Adipocyte (in vitro differentiated cells): Measurements from ENCODE around the gene KCNJ13.
A peak's percentile ranks its signal among the peaks of the same experiment; 100 is the strongest.

Source experiments
- DNase-seq: peaks from one replicate; pipeline ENCODE4 v3.0.0-alpha.2; 2015; ENCODE audit warnings: low read depth
- H3K27me3 ChIP-seq: replicated peaks from 2 replicates; pipeline ENCODE4 v1.7.0; 2013; ENCODE audit warnings: mild to moderate bottlenecking, low read length, moderate library complexity; ENCODE audit not compliant: control insufficient read depth, insufficient read depth
- H3K36me3 ChIP-seq: 2 replicates; pipeline ENCODE4 v1.7.0; 2013; ENCODE audit warnings: low read length, mild to moderate bottlenecking, moderate library complexity; ENCODE audit not compliant: control insufficient read depth, insufficient read depth, severe bottlenecking
- H3K4me1 ChIP-seq: 2 replicates; pipeline ENCODE4 v1.7.0; 2013; ENCODE audit warnings: mild to moderate bottlenecking, low read length, moderate library complexity; ENCODE audit not compliant: control insufficient read depth, insufficient read depth
- H3K4me3 ChIP-seq: 2 replicates; pipeline ENCODE4 v1.7.0; 2013; ENCODE audit warnings: mild to moderate bottlenecking, low read length, moderate library complexity
- H3K9ac ChIP-seq: 2 replicates; pipeline ENCODE4 v1.7.0; 2013; ENCODE audit warnings: mild to moderate bottlenecking, low read length, moderate library complexity
- H3K9me3 ChIP-seq: 2 replicates; pipeline ENCODE4 v1.7.0; 2013; ENCODE audit warnings: mild to moderate bottlenecking, low read length, moderate library complexity; ENCODE audit not compliant: control insufficient read depth

Gene KCNJ13

DNA sequence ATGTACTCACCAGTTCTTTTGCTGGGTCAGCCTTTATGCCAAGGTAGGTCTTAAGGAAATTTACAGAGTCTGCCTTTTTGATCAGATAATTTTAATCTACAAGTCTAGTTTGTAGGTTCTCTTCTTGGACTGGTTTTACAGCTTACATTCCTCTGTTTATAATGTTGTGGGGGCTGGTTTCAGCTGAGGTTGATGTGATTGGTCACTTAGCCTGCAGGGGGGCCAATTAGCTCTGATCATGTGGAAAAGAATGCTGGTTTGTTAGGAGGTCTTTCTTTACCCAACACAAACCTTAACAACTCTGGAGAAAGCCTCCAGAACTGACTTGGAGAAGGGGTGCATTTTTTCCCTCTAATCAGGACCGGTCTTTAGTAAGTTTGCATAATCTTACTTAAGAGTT, at the start of gene KCNJ13:
Gene KCNJ13, minus strand, starts transcription at position 131 of the 400 bp plus-strand sequence. CDS start 5,203 bp downstream, outside the sequence.
- no peak within 1 kb of the TSS for H3K9ac ChIP-seq
- no peak within 1 kb of the TSS for H3K4me3 ChIP-seq
- no peak for DNase-seq
- H3K36me3 ChIP-seq = peaks cover 67% of the 10 kb centered on the region
- H3K27me3 ChIP-seq = no peaks in the 10 kb centered on the region
- H3K4me1 ChIP-seq = no peaks in the 10 kb centered on the region
- no peaks in the 10 kb centered on the region for H3K9me3 ChIP-seq

- H3K36me3 ChIP-seq = peaks cover 87% of the 10 kb centered on the region
- DNase-seq = no peak
- H3K4me1 ChIP-seq = no peaks in the 10 kb centered on the region
- H3K4me3 ChIP-seq = no peak overlapping the region
- H3K27me3 ChIP-seq = no peaks in the 10 kb centered on the region
- no peak overlapping the region for H3K9ac ChIP-seq
- H3K9me3 ChIP-seq = no peaks in the 10 kb centered on the region
Observed at GRCh38 chr2:232817756-232818155, 41.4 kb upstream of the KCNJ13 start.

GRCh38 chr2:232816657-232817056, 40.3 kb upstream of the KCNJ13 start:
- H3K4me3 ChIP-seq = no peak overlapping the region
- DNase-seq = no peak
- H3K27me3 ChIP-seq = no peaks in the 10 kb centered on the region
- peaks cover 92% of the 10 kb centered on the region for H3K36me3 ChIP-seq
- H3K9ac ChIP-seq = no peak overlapping the region
- no peaks in the 10 kb centered on the region for H3K9me3 ChIP-seq
- H3K4me1 ChIP-seq = no peaks in the 10 kb centered on the region

GRCh38 chr2:232815569-232815968, 39.2 kb upstream of the KCNJ13 start:
- H3K4me1 ChIP-seq = no peaks in the 10 kb centered on the region

GRCh38 chr2:232810444-232810843, 34.1 kb upstream of the KCNJ13 start:
- Histone ChIP-seq H3K4me1 (no peaks in the 10 kb centered on the region), H3K9me3 (no peaks in the 10 kb centered on the region), H3K27me3 (no peaks in the 10 kb centered on the region), H3K4me3 (no peak overlapping the region), H3K9ac (no peak overlapping the region), H3K36me3 (peaks cover 90% of the 10 kb centered on the region)
- DNase-seq = no peak

More at GRCh38 chr2:232815569-232815968, 39.2 kb upstream of the KCNJ13 start:
- no peak overlapping the region for H3K4me3 ChIP-seq
- H3K9me3 ChIP-seq = no peaks in the 10 kb centered on the region
- peaks cover 93% of the 10 kb centered on the region for H3K36me3 ChIP-seq
- H3K9ac ChIP-seq = no peak overlapping the region
- no peak for DNase-seq
- H3K27me3 ChIP-seq = no peaks in the 10 kb centered on the region

DNA sequence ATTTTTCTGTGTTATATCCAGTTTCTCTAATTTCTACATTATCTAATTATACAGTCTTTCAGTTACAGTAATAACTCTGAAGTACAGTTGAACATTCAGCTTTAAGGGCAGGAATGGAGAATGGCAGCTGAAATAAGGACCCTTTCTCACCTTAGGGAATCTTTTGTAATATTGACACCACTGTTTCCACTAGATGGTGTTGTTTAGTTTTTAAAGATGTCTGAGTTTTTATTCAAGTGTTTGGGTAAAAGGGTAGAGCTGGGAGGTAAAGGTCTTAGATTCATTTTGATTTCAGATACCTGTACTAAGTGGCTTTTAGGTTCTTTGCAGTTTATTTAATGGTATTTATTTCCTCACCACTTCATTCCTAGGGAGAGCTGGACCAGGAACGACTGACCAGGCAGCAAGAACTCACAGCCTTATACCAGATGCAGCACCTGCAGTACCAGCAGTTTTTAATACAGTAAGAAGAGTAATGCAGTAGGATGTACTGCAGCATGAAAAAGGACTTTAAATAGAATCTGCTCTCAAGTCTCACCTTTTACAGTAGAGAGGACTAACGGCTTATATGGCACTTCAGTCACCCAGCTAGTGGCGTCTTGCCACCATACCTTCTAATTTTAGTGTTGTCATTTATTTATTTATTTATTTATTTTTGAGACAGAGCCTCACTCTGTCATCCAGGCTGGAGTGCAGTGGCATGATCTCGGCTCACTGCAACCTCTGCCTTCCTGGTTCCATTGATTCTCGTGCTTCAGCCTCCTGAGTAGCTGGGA, 33.2 kb upstream of the KCNJ13 start:
- no peak for DNase-seq
- Histone ChIP-seq H3K4me3 (no peak overlapping the region), H3K9me3 (no peaks in the 10 kb centered on the region), H3K27me3 (no peaks in the 10 kb centered on the region), H3K36me3 (peaks cover 88% of the 10 kb centered on the region), H3K4me1 (no peaks in the 10 kb centered on the region), H3K9ac (no peak overlapping the region)

DNA sequence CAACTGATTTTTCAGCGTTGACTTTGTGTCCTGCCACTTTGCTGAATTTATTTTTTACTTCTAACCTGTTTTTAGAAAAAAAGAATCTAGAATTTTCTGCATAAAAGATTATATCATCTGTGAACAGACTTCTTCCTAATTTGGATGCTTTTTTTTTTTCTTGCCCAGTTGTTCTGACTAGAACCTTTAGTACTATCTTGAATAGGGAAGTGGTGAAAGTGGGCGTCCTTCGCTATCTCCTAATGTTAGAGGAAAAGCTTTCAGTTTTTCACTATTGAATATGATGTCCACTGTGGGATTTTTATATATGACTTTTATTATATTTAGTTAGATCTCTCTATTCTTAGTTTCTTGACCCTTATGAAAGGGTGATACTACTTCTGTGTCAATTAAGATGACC, 25.7 kb upstream of the KCNJ13 start:
- H3K9ac ChIP-seq = no peak overlapping the region
- no peaks in the 10 kb centered on the region for H3K27me3 ChIP-seq
- peaks cover 48% of the 10 kb centered on the region for H3K36me3 ChIP-seq
- no peaks in the 10 kb centered on the region for H3K4me1 ChIP-seq
- H3K9me3 ChIP-seq = peaks cover 6% of the 10 kb centered on the region
- H3K4me3 ChIP-seq = no peak overlapping the region
- DNase-seq = no peak

DNA sequence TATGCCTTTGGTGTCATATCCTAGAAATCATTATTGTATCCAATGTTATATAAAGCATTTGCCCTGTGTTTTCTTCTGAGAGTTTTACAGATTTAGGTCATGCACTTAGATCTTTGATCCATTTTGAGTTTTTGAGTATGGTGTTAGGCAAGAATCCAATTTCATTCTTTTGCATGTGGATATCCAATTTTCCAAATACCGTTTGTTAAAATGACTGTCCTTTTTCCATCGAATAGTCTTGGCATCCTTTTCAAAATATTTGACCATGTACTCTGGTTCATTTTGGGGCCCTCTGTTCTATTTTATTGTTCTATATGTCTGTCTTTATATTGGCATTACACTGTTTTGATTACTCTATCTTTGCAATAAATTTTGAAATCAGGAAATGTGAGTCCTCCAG, 23.8 kb upstream of the KCNJ13 start:
- Histone ChIP-seq H3K4me3 (no peak overlapping the region), H3K36me3 (peaks cover 42% of the 10 kb centered on the region), H3K4me1 (peaks cover 17% of the 10 kb centered on the region), H3K9me3 (peaks cover 6% of the 10 kb centered on the region), H3K9ac (no peak overlapping the region), H3K27me3 (no peaks in the 10 kb centered on the region)
- peak; percentile 21 for DNase-seq

DNA sequence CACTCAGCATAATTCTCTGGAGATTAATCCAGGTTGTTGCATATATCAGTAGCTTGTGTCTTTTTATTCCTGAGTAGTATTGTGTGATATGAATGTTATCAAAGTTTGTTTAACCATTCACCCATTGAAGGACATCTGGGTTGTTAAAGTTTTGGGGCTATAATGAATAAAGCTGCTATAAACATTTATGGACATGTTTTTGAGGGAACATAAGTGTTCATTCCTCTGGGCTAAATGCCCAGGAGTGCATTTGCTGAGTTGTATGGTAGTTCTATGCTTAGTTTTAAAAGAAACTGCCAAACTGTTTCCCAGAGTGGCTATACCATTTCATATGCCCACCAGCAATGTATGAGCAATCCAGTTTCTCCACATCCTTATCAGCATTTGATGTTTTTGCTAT, 21.8 kb upstream of the KCNJ13 start:
- DNase-seq = peak; percentile 28
- H3K36me3 ChIP-seq = peaks cover 53% of the 10 kb centered on the region
- H3K4me3 ChIP-seq = no peak overlapping the region

GRCh38 chr2:232795920-232796319, 19.6 kb upstream of the KCNJ13 start:
- no peaks in the 10 kb centered on the region for H3K9me3 ChIP-seq
- peak overlapping the region; percentile 59 for H3K9ac ChIP-seq
- H3K27me3 ChIP-seq = no peaks in the 10 kb centered on the region
- H3K4me1 ChIP-seq = peaks cover 17% of the 10 kb centered on the region
- peaks cover 58% of the 10 kb centered on the region for H3K36me3 ChIP-seq
- DNase-seq = peak; percentile 93
- H3K4me3 ChIP-seq = no peak overlapping the region

More for the DNA sequence above, 21.8 kb upstream of the KCNJ13 start:
- Histone ChIP-seq H3K9me3 (peaks cover 6% of the 10 kb centered on the region), H3K27me3 (no peaks in the 10 kb centered on the region), H3K9ac (no peak overlapping the region), H3K4me1 (peaks cover 17% of the 10 kb centered on the region)

GRCh38 chr2:232794981-232795380, 18.6 kb upstream of the KCNJ13 start:
- H3K9ac ChIP-seq = peak overlapping the region; percentile 59
- DNase-seq = peak; percentile 62
- peaks cover 21% of the 10 kb centered on the region for H3K4me1 ChIP-seq
- no peaks in the 10 kb centered on the region for H3K27me3 ChIP-seq
- H3K4me3 ChIP-seq = no peak overlapping the region
- H3K36me3 ChIP-seq = peaks cover 58% of the 10 kb centered on the region
- H3K9me3 ChIP-seq = no peaks in the 10 kb centered on the region

DNA sequence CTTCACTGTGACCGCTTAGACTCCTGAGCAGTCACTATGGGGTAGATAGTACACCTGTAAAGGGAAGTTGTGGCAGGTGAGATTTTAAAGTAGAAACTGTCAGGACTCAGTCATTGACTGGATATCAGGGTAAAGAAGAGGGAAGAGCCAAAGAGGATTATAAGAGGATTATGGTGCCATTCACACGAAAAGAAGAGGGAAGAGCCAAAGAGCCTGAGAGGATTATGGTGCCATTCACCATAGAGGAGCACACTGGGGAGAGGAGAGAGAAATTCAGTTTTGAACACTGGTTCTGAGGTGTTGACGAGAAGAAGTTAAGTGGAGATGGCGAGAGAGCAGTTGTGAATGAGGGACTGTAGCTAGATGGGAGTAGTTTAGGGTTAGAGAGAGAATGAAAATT, 16.9 kb upstream of the KCNJ13 start:
- Histone ChIP-seq H3K9me3 (no peaks in the 10 kb centered on the region), H3K4me1 (peaks cover 25% of the 10 kb centered on the region), H3K4me3 (no peak overlapping the region), H3K36me3 (peaks cover 64% of the 10 kb centered on the region), H3K27me3 (no peaks in the 10 kb centered on the region), H3K9ac (no peak overlapping the region)
- no peak for DNase-seq
